ENCODE data around the gene ADORA2B.

- TF ChIP-seq CTCF (IDR thresholded peaks at IDR 0.05) (no peak), POLR2A (IDR thresholded peaks at IDR 0.05) (no peak)
Measured at GRCh38 chr17:15963670-15964110, 18.8 kb downstream of the ADORA2B start.

All from right lobe of liver (tissue), 4 donors.